SK-N-SH (cell line): ENCODE measurements around the gene MTURN. TPM values are rescaled to one million over a fixed set of nuclear protein-coding genes. Genes with fewer than 3 reads are reported as not detected.

Experiments
- CTCF ChIA-PET: fragments of 300-600, 350-600 bp; formaldehyde crosslinking; extraction: SDS; loops from one replicate; lab custom pipeline; 2021; lab: Yijun Ruan, JAX
- POLR2A ChIA-PET: fragments of 350-600 bp; sonication (Branson Sonifier 250); formaldehyde crosslinking; extraction: SDS; loops from one replicate; lab custom pipeline; 2020; ENCODE audit warnings: antibody characterized with exemption, inconsistent platforms; lab: Yijun Ruan, JAX
- DNase-seq: peaks from one replicate; pipeline ENCODE4 v3.0.0; 2012
- H2AFZ ChIP-seq: fragments of 200-600 bp; sonication (generic); 2 replicates; pipeline ENCODE4 v1.8.1; 2016; ENCODE audit warnings: antibody characterized with exemption, mild to moderate bottlenecking, low read depth
- H3F3A ChIP-seq: fragments of 200-600 bp; sonication (generic); replicated peaks from 2 replicates; pipeline ENCODE3; 2016; ENCODE audit warnings: antibody characterized with exemption, mild to moderate bottlenecking; ENCODE audit not compliant: insufficient read depth
- H3K27ac ChIP-seq, 2 experiments: fragments of 200-500 bp in 1 of 2; fragments of 200-600 bp in 1 of 2; sonication (Bioruptor generic) in 1 of 2; sonication (generic), shearing (Covaris generic) in 1 of 2; 2 replicates each; pipeline versions ENCODE4 v1.5.1 to v1.6.1; 2014 to 2016; ENCODE audit warnings: low read depth in 2 of 2, inconsistent platforms in 1 of 2, low read length in 1 of 2, mild to moderate bottlenecking in 1 of 2, mixed read lengths in 1 of 2
- H3K27me3 ChIP-seq: fragments of 200-600 bp; sonication (generic), shearing (Covaris generic); 2 replicates; pipeline ENCODE4 v1.6.1; 2016; ENCODE audit warnings: mixed run types; ENCODE audit not compliant: insufficient read depth
- H3K36me3 ChIP-seq, 2 experiments: fragments of 200-500 bp in 1 of 2; fragments of 200-600 bp in 1 of 2; sonication (Bioruptor generic) in 1 of 2; sonication (generic) in 1 of 2; replicated peaks in 1 of 2; 2 replicates each; pipeline versions ENCODE3 to v1.5.1; 2014 to 2016; ENCODE audit warnings: low read length in 1 of 2, mild to moderate bottlenecking in 1 of 2; ENCODE audit not compliant: insufficient read depth in 2 of 2, control insufficient read depth in 1 of 2
- H3K4me1 ChIP-seq, 2 experiments: fragments of 200-500 bp in 1 of 2; fragments of 200-600 bp in 1 of 2; sonication (Bioruptor generic) in 1 of 2; sonication (generic), shearing (Covaris generic) in 1 of 2; 2 replicates each; pipeline versions ENCODE4 v1.5.1 to v1.6.1; 2014 to 2016; ENCODE audit warnings: low read depth in 1 of 2, low read length in 1 of 2, mixed run types in 1 of 2; ENCODE audit not compliant: insufficient read depth in 2 of 2, control insufficient read depth in 1 of 2
- H3K4me2 ChIP-seq: fragments of 200-600 bp; sonication (generic), shearing (Covaris generic); 2 replicates; pipeline ENCODE4 v1.6.1; 2017; ENCODE audit warnings: mixed run types
- H3K4me3 ChIP-seq, 2 experiments: fragments of 200-500 bp in 1 of 2; fragments of 200-600 bp in 1 of 2; sonication (Bioruptor generic) in 1 of 2; sonication (generic), shearing (Covaris generic) in 1 of 2; 2 replicates each; pipeline versions ENCODE4 v1.5.1 to v1.8.1; 2014 to 2016; ENCODE audit warnings: low read depth in 2 of 2, inconsistent platforms in 1 of 2, low read length in 1 of 2, mild to moderate bottlenecking in 1 of 2, mixed read lengths in 1 of 2, moderate library complexity in 1 of 2
- H3K79me2 ChIP-seq: fragments of 200-600 bp; sonication (generic); 2 replicates; pipeline ENCODE4 v1.8.1; 2017; ENCODE audit warnings: mild to moderate bottlenecking; ENCODE audit not compliant: insufficient read depth
- H3K9ac ChIP-seq: fragments of 200-600 bp; sonication (generic); 2 replicates; pipeline ENCODE4 v1.6.1; 2017; ENCODE audit warnings: mixed run types
- H3K9me2 ChIP-seq: fragments of 200-600 bp; sonication (generic); 2 replicates; pipeline ENCODE4 v1.6.1; 2017; ENCODE audit warnings: mixed run types
- H3K9me3 ChIP-seq: fragments of 200-600 bp; sonication (generic); 2 replicates; pipeline ENCODE4 v1.6.1; 2017; ENCODE audit warnings: mixed run types, mild to moderate bottlenecking, moderate library complexity
- H4K20me1 ChIP-seq: fragments of 200-600 bp; sonication (generic); 2 replicates; pipeline ENCODE4 v1.6.1; 2017; ENCODE audit warnings: mild to moderate bottlenecking, mixed run types; ENCODE audit not compliant: insufficient read depth
- CHD2 ChIP-seq: fragments of 150-350 bp; IDR thresholded peaks from 2 replicates; pipeline ENCODE4 v1.6.1; 2018; ENCODE audit warnings: low read length; ENCODE audit not compliant: partially characterized antibody
- CTCF ChIP-seq: fragments of 200-600 bp; sonication (generic); IDR thresholded peaks from 2 replicates; pipeline ENCODE4 v1.6.1; 2017; ENCODE audit warnings: antibody characterized with exemption, mild to moderate bottlenecking, moderate library complexity
- EZH2phosphoT487 ChIP-seq: fragments of 200-600 bp; sonication (generic); IDR thresholded peaks from 2 replicates; pipeline ENCODE4 v1.6.1; 2017; ENCODE audit warnings: low read depth, mixed run types, mild to moderate bottlenecking, antibody characterized with exemption, moderate library complexity, borderline replicate concordance
- FOSL2 ChIP-seq: IDR thresholded peaks from 2 replicates; pipeline ENCODE4 v1.4.0; 2012; ENCODE audit warnings: low read depth, mild to moderate bottlenecking, moderate library complexity, borderline replicate concordance
- FOXJ3 ChIP-seq: sonication (generic); formaldehyde crosslinking; IDR thresholded peaks from 2 replicates; pipeline ENCODE4 v1.5.1; 2020; ENCODE audit warnings: mild to moderate bottlenecking, missing genetic modification reagents
- GATA2 ChIP-seq: sonication (generic); formaldehyde crosslinking; IDR thresholded peaks from 2 replicates; pipeline ENCODE4 v1.5.0; 2020; ENCODE audit warnings: mild to moderate bottlenecking, missing genetic modification reagents
- IRF3 ChIP-seq: fragments of 150-350 bp; IDR thresholded peaks from 2 replicates; pipeline ENCODE4 v1.6.1; 2016; ENCODE audit warnings: mild to moderate bottlenecking, low read depth, low read length
- MAX ChIP-seq: IDR thresholded peaks from 2 replicates; pipeline ENCODE4 v1.4.0; 2012; ENCODE audit warnings: low read depth
- MEF2A ChIP-seq: IDR thresholded peaks from 2 replicates; pipeline ENCODE4 v1.4.0; 2012; ENCODE audit warnings: low read depth, borderline replicate concordance
- MXI1 ChIP-seq: IDR thresholded peaks from 2 replicates; pipeline ENCODE4 v1.6.1; 2012; ENCODE audit warnings: mild to moderate bottlenecking, low read depth, low read length, improper control_type of control experiment
- NFIC ChIP-seq: IDR thresholded peaks from 2 replicates; pipeline ENCODE4 v1.4.0; 2012; ENCODE audit warnings: borderline replicate concordance
- RAD21 ChIP-seq: IDR thresholded peaks from 2 replicates; pipeline ENCODE4 v1.6.1; 2012; ENCODE audit warnings: mild to moderate bottlenecking, low read length
- RXRA ChIP-seq: IDR thresholded peaks from 2 replicates; pipeline ENCODE4 v1.4.0; 2012; ENCODE audit warnings: low read depth, mild to moderate bottlenecking, borderline replicate concordance
- SIN3A ChIP-seq: IDR thresholded peaks from 2 replicates; pipeline ENCODE4 v1.6.1; 2012; ENCODE audit warnings: low read depth, mild to moderate bottlenecking, low read length, moderate library complexity, borderline replicate concordance
- SMC3 ChIP-seq: IDR thresholded peaks from 2 replicates; pipeline ENCODE4 v1.6.1; 2012; ENCODE audit warnings: low read depth, low read length, improper control_type of control experiment
- USF1 ChIP-seq: IDR thresholded peaks from 2 replicates; pipeline ENCODE4 v1.4.0; 2012; ENCODE audit warnings: low read depth, borderline replicate concordance
- WGBS: methylation state at CpG from one replicate; pipeline ENCODE4 v1.1.6; 2017; ENCODE audit warnings: low lambda C conversion rate; 5-methylcytosine and 5-hydroxymethylcytosine counted together
- polyA plus RNA-seq, 3 experiments: library from polyadenylated mRNA; depleted of rRNA; stranded (reverse); fragments of >200 nt; gene quantifications; 2 replicates each; pipeline ENCODE4 v1.2.3, GENCODE V29; 2012

MTURN gene
- polyA plus RNA-seq, 1 of the 3 experiments (the other 2 are of a cell fraction) = 9.0 TPM

GRCh38 chr7:30159163-30159562 lies 24.4 kb downstream of the MTURN start:
- CTCF ChIA-PET = interaction anchor here (0.7 to 2.7 kb wide), 6 partner anchors 8 to 779 kb away, joined by 3 to 17 read pairs (median 4); no protein-coding TSS in a partner anchor
- POLR2A ChIA-PET = no interaction called here
- H3K4me2 ChIP-seq = no peak overlapping the region
- H4K20me1 ChIP-seq = no peaks in the 10 kb centered on the region
- peaks cover 9% of the 10 kb centered on the region for H3F3A ChIP-seq
- no peaks in the 10 kb centered on the region for H3K27me3 ChIP-seq
- no peak overlapping the region for H2AFZ ChIP-seq
- H3K9ac ChIP-seq = no peak overlapping the region
- no peak for DNase-seq
- no peak overlapping the region for H3K4me3 ChIP-seq
- H3K27ac ChIP-seq = no peak overlapping the region
- no peaks in the 10 kb centered on the region for H3K79me2 ChIP-seq
- H3K9me2 ChIP-seq = no peaks in the 10 kb centered on the region
- peaks cover 7 to 11% of the 10 kb centered on the region in 2 experiments for H3K4me1 ChIP-seq
- peaks cover 0 to 4% of the 10 kb centered on the region in 2 experiments for H3K36me3 ChIP-seq
- WGBS = 97% methylated on average over 4 of the region's 4 CpGs
- TF ChIP-seq NFIC = no peak
- TF ChIP-seq FOSL2 = no peak
- no peak for TF ChIP-seq CTCF
- TF ChIP-seq GATA2 (CRISPR knock-in tag) = no peak
- TF ChIP-seq CHD2 = no peak
- no peak for TF ChIP-seq RXRA
- TF ChIP-seq SMC3 = no peak
- TF ChIP-seq SIN3A = no peak
- TF ChIP-seq RAD21 = no peak
- no peak for TF ChIP-seq MXI1
- TF ChIP-seq FOXJ3 (CRISPR knock-in tag) = no peak
- TF ChIP-seq USF1 = no peak
- TF ChIP-seq MAX = no peak
- no peak for TF ChIP-seq IRF3
- no peak for TF ChIP-seq EZH2phosphoT487
- no peak for TF ChIP-seq MEF2A
- H3K9me3 ChIP-seq = no peaks in the 10 kb centered on the region
